ENCODE measurements around the gene NDUFB6.
"Not testable (repeated sequence)": the region's sequence is repeated elsewhere in the genome, so short reads cannot be mapped to it uniquely, and the experiment has no call there.

NDUFB6 gene

DNA sequence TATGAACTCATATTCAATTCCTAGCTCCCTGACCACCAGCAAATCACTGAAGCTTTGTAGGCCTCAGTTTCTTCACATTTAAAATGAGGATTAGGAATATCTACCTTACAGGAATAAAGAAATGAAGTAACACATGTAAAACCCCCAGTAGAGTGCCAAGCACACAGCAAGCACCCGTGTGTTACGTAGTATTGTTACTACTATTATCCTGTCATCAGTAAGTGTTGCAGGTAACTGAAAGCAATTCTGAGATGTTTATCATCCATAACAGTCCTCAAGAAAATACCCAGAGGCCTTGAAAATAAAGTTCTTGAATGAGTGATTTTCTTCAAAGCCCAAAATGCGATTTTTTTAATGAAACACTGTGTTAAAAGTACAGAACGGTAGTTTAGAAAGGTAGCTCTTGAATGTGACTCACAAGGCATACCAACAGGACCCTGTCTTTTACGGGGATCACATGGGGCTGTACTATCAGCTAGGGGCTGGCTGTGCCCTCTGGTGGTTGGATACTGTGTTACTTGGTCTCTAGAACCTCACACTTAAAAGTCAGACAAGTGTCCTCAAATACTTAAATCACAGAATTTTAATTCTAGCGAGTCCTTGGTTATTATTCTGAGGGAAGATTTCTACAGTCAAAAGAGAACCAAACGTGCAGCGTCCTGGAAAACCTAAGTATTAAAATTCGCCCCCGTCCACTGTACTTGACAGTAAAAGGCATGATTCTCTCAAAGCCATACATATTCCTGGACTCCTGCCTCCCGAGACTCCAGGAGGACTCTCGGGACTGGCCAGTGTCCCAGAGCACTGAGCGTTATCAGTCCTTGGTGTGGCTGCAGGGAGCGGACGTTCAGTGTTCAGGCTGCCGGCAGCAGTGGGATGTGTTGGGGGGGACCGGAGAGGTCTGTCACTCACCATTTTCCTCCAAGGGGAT lies 725 bp downstream of the NDUFB6 start:
- peak; percentile 81 for DNase-seq (ENCODE audit: low spot score)

DNA sequence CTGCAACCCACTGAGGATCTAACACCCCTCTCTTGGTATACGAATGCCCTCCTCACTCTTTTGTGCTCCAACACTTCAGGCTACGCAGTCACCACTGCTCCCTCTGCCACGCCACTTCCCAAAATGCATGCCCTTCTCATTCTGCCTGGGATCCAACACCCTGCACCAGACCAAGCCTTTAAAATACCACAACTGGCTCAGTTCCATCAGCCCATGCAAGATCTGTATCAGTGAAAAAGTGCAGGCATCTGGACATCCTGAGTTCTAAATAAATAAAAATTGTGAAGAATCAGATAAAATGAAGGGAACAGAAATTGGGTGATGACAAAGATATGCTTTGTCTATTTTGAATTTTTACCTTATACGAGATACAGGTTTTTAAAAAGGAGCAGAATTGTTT lies 2.7 kb downstream of the NDUFB6 start:
- no peak for DNase-seq (ENCODE audit: low spot score)

DNA sequence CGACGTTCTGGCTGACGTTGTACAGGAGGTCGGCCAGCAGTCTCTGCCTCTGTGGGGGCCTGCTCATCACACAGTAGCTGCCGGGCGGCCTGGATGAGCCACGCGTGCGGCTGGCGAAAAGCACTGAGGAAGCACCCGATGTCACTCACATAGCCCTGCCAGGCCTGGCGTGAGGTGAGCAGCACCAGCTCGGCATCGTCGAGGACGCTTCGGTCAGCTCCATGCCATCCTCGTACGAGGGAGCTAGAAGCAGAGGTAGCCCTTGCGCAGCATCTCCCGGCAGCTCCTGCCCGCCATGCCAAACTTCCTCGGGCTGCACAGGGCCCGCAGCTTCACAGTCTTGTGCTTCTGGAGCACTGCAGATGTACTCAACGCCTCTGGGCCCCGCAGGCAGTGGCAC lies 6.2 kb downstream of the NDUFB6 start:
- DNase-seq (ENCODE audit: low spot score) = no peak

DNA sequence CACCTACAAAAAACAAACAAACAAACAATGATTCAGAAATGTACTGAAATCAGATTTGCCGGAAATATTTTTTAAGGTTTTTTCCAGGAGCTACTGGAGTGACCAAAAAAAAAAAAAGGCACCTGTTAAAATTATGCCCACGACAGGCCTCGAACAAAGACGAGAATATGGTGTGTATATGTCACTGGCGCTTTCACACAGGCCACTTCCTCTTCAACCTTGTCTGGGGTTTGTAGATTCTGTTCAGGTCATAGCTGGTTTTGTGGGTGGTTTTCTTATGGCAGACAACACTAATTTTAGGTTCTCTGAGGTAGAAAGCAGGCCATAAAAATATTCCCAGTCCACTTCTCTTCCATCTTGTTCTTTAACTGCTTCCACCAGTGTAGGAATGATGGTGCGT lies 7.0 kb downstream of the NDUFB6 start:
- no peak for DNase-seq (ENCODE audit: low spot score)

DNA sequence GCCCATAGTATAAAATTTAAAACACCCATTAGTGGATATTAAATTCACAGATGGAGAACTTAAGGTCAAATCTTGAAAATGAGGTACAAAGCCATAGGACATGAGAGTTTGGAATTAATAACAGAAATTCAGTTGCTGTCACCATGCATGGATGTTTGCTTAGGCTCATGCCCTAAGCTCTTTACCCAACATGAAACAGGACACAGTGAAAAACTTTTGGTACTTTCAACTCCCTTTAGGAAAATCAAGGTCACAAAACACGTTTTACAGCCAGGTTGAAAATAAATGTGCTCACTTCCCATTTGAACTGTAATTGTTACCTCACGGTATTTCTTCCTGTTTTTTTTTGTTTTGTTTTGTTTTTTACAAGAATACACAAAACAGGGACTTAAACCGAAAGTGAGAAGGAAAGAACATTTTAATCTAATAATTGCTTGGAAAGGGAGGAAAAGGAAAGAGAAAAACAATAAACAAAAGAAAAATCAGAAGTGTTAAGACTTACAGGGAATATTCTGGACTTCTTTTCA lies 14.5 kb downstream of the NDUFB6 start:
- no peak for DNase-seq (ENCODE audit: low spot score)

DNA sequence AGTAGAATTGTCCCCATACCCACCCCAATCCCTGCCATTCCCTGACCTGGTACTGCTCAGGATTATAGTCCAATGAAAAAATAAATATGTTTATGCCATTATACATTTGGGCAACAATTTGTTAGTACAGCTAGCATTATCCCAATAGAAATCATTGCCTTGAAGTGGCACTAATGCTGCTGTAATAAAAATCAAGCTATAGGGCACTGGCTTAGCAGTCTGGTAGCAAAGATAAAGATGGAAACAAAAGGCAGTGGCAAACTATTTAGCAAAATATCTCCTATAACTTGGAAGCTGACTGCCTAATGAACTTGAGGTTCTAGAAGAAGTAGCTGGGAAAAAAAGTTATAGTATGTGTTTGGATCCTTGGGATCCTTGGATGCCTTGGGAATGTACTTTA lies 18.4 kb downstream of the NDUFB6 start:
- no peak for DNase-seq (ENCODE audit: low spot score)

DNA sequence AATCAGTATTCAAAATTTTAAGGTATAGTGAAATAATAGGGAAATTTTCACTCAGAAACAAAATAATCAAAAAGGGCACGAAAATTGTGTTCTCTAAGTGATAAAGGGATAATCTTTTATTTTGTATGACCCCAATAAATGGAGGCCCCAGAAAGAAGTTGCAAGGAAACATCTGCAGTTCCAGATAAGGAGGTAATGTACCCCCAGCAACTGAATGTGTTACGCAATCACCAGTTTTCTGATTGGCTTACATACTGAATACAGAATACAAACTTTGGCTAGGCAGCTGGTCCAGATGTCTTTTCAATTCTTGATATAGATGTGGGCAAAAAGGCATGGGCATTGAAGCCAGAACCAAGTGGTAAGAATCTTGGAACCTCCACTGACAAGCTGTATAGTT lies 18.9 kb downstream of the NDUFB6 start:
- DNase-seq (ENCODE audit: low spot score) = no peak

DNA sequence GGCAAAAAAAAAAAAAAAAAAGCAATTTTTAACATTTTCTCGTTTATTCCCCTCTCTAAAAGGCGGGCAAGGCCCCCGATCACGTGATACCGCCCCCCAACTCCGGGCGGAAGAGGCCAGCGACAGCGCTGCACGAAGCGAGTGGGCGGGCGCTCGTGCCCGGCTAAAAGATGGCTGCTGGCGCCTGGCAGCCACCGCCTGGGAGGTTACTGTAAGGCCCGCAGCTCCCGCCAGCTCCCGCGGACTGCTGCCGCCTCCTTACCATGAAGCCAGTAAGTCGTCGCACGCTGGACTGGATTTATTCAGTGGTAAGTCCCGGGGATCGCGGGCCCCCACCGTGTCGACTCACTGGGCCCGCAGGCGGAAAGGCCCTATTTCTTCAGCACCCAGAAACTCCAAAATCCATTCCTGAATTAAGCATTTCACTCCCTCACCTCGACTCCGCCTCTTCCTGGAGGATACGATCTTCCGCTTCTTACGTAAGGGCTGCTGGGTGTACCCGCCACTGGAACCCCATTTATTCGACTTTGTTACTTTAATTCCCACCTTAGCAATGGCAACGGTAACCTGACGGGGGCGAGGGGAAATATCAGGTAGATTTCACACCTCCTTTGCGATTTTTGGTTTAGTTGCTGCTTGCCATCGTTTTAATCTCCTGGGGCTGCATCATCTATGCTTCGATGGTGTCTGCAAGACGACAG lies 20.6 kb downstream of the NDUFB6 start, which contains the start of the genes SMIM27 and TOPORS:
SMIM27 (plus strand) TSS at position 156 of the 701 bp plus-strand sequence; CDS start at position 264, 108 bp downstream.
TOPORS (minus strand) TSS at position 415 of the 701 bp plus-strand sequence; CDS start at position 265, 150 bp downstream.
- peak; percentile 91 for DNase-seq (ENCODE audit: low spot score)

DNA sequence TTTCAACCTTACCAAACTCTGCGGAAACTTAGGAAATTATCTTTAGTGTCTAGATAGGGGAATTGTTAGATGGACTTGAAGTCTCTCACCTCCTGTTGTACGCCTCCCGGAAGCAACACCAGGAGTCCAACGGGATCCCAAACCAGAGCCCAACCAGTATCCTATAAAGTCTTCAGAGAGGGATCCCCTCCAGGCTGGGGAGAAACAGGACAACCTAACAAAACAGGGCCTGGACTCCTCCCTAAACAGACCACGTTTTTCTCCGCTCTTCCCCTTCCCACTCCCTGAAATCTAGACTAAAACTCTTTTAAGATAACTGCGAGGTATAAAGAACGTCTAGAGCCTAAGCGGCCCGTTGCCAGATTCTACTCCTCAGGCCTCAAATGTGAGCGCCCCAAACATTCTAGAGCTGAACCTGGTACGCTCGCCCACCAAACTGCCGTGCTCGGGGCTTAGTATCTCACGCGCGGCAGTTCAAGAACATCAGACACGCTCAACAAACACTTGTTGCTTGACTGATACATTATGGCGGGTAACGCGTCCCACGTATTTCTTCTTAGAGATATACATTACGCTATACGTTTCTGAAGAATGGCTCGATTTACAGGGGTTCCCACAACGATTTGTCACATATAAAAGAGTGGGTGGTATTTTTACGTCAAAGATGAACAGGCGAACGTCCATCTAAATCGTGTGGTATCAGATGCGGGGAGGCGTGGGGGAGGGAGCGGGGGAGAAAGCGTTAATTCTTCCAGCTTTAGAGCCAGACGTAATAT lies 21.5 kb downstream of the NDUFB6 start:
- peak; percentile 56 for DNase-seq (ENCODE audit: low spot score)

DNA sequence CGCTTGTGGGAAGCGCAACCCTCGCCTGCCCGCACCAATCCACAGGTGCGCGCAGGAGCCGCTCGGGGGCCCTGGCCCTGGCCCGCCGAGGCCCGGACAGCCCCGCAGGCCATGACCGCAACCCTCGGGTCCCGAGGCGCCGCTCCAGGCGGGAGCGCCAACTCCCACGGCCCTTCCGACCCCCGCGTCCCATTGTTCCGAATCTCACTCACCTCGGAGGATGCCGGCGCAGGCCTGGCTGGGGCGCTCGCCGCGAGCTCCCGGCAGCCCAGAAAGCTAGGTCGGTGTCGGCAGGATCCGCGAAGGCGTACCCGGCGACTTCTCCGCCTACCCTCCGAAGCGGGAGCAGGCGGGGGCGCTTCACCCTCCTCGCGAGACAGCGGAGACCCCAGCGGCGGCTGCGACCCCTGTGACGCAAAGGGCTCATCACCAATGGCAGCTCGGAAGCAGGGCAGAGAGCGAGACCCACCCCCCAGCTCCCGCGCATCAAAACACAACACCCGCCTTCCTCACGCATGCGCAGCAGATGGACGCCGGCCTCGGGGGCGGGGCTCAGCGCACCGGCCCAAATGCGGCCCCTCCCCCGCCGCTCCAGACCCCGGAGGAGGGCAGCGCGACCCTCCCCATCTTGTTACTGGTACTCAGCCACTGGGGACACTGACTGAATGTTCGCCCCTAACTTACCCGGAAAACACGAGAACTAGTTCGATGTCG lies 22.2 kb downstream of the NDUFB6 start:
- DNase-seq (ENCODE audit: low spot score) = peak; percentile 90

DNA sequence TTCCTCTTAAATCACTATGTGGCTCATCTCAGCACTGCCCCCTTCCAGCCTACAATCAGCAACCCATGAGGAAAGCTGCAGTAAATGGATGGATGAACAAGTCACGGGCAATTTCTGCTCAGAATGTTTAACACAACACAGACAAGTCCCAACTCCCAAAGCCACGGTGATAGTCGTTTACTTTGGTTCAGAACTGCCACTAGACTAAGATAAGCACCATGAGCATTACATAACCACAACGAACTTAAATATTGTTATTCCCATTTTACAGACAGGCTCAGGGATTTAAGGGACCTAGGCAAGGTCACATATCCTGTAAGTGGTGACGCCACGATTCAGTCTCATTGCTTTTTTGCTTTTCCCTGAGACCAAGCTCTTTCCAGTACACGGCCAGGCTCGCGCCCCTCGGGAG lies 22.8 kb downstream of the NDUFB6 start:
- peak; percentile 56 for DNase-seq (ENCODE audit: low spot score)

DNA sequence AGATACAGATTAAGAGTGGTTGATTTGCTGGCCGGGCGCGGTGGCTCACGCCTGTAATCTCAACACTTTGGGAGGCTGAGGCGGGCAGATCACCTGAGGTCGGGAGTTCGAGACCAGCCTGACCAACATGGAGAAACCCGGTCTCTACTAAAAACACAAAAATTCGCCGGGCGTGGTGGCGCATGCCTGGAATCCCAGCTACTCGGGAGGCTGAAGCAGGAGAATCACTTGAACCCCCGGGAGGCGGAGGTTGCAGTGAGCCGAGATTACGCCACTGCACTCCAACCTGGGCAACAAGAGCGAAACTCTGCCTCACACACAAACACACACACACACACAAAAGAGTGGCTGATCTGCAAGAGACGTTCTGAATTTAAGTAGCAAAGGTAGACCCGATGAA lies 24.7 kb downstream of the NDUFB6 start:
- not testable (repeated sequence) for DNase-seq (ENCODE audit: low spot score)

DNA sequence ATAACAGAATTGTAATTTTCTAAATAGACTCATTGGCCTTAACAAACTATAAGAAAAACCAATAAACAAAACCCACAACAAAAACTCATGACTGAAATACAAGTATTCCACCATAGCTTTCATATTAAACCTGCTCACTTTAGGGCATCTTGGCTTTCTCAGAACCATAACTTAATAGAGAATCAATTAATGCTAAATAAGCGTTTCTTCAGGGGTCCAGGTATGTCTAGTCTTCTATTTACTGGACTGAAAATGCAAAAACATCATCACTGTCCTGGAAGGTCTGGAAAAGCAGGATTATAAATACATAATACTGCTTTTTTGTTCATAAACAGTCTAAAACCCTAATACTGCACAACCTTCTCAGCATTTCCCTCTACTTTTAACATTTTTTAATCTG lies 27.1 kb downstream of the NDUFB6 start:
- DNase-seq (ENCODE audit: low spot score) = no peak

DNA sequence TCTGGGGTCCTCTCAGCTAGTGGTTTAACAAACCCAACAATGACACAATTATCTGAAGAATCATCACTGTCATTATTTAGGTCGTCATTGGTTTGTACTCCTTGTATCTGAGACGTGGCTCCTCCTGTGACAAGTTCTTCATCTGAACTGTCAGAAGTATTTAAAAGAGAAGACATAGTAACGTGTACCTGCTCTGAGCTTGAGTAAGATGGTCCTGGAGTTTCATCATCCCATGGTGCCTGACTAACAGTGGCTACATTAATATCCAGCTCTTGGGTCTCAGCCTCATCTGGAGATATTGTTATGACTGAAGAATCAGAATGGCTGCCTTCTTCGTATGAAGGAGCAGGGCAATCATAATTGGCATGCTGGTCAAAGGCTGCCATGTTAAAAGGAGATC lies 29.9 kb downstream of the NDUFB6 start:
- no peak for DNase-seq (ENCODE audit: low spot score)

DNA sequence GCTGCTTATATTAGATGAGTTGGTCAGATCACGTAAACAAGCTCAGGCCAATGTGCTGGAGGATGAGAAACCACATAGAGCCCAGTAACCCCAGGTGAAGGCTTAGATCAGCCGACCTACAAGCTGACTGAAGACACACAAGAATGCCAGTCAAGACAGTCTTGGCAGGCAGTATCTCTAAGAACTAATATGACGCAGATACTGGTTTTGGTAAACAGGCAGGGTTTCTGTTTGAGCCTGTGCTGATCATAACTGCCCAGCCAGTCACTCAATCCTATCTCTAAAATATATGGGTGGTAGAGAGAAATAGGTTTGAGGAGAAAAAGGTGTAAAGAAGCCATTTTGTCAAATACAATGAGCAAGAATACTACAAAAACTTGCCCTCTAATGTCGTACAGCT lies 39.1 kb downstream of the NDUFB6 start:
- no peak for DNase-seq (ENCODE audit: low spot score)

DNA sequence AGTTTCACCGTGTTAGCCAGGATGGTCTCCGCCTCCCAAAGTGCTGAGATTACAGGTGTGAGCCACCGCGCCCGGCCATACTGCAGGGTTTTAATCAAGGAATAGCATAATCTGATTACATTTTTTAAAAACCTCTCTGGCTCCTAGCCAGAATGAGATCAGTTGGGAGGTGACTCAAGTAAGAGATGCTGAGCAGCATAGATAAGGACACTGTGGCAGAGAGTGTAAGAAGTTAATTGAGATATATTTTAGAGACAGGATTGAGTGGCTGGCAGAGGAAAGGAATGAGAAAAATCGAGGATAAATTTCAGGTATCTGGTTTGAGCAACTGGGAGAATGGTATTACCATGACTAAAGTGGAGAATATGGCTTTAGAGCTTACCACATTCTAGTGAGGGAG lies 39.6 kb downstream of the NDUFB6 start:
- DNase-seq (ENCODE audit: low spot score) = no peak

DNA sequence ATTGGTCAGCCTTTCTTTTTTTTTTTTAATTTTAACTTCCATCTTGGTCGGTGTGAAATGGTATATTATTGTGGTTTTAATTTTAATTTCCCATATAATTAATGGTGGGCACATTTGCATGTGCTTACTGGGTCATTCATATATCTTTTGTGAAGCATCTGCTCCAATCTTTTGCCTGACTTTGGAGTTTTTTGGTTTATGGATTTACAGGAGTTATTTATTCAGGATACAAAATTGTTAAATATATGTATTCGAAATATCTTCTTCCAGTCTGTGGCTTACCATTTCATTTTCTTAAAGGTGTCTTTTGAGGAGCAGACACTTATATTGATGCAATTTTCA lies 46.3 kb downstream of the NDUFB6 start:
- no peak for DNase-seq (ENCODE audit: low spot score)

DNA sequence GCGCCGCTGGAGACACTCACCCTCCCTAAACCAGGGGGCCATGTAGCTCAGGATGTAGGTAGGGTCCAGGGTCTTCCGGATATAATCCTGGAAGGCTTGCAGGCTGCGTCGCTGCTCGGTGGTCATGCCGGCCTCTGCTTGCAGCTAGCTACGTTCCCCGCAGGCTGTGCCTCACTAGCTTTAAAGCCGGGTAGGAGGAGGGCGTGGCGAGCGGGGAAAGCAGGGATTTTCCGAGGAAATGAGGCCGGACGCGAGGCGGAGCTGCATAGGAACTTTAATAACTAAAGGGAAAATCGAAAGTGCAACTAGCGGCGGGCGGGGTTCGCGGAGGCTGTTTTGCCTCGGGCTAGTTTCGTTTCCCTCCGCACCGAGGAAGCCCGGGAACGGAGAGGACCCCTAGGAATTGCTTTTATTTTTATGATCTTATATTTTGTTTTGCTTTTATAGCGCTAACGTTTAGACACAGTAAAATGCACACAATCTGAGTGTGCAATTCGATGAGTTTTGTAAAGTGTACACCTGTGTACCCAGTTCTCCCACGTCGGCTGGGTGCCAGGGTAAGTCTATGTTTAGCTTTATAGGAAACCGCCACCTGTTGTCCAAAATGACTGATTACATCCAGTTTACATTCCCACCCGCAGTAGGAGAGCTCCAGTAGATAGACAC lies 46.8 kb downstream of the NDUFB6 start, which contains the start of gene RIGI:
RIGI (minus strand) TSS at position 156 of the 666 bp plus-strand sequence; CDS start at position 126, 30 bp downstream.
- DNase-seq (ENCODE audit: low spot score) = peak; percentile 96

DNA sequence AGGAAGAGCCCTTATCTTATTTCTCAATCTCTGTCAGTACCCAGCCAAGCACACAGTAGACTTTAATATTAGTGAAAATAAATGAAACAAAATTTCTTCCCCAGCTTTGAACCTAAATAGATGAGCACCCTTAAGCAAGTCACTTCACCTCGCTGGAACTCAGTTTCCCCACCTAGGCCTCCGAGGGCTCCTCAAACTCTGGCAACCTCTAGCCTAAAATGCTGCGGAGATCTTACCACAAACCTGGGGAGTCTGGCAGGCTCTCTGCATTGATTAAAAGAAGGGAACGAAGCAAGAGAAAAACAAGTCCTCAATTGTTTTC lies 47.3 kb downstream of the NDUFB6 start:
- no peak for DNase-seq (ENCODE audit: low spot score)

DNA sequence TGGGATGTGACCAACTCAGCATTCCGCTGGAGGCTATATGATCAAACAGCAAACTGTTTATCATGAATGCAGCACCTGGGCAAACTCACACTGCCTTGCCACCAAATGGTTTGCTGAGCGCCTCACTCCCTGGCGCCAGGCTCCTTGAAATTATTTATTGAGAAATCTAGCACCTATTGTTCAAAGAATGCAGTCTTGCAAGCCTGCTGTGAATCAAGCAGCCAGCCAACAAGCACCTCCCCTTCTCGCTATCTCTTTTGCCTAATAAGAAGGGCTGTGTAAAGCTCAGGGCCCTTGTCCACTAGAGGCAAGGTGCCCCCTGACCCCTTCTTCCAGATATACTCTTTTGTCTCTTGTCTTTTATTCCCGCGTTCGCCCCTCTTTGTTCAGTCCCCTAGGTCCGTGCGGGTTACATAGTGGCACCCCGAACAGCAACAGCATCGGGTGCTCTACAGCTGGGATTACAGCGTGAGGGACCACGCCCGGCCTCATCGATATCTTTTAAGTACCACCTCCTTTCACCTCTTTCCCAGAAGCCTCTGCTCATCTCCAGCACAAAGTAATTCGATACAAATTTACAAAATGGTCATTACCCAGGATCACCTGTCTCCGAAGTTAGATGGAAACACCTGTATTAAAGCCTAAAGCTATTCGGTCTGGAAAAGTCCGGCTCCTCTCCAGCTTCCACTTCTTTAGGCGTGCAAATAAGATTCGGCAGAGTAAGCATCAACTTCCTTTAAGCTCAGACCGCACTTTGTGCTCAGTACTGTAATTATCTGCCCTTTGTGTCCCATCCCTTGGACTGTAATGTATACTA lies 47.9 kb downstream of the NDUFB6 start:
- DNase-seq (ENCODE audit: low spot score) = peak; percentile 44

All from kidney tubule cell (primary cell).